Measurements from ENCODE around the gene NECAB3.
"Not testable (repeated sequence)": the region's sequence is repeated elsewhere in the genome, so short reads cannot be mapped to it uniquely, and the experiment has no call there.

NECAB3 gene

GRCh38 chr20:33651562-33652048 lies 22.6 kb downstream of the NECAB3 start:
- no peak overlapping the region for H3K4me3 ChIP-seq (ENCODE audit: low read depth, low read length)
- DNase-seq (ENCODE audit: low read depth), result no peak
- no peak for TF ChIP-seq CTCF (IDR thresholded peaks at IDR 0.05; ENCODE audit: low read depth, low read length, missing control alignments)

- DNase-seq (ENCODE audit: low read depth), result no peak
- no peak for TF ChIP-seq CTCF (IDR thresholded peaks at IDR 0.05; ENCODE audit: low read depth, low read length, missing control alignments)
- no peak overlapping the region for H3K4me3 ChIP-seq (ENCODE audit: low read depth, low read length)
Observed at GRCh38 chr20:33650753-33651561, 23.3 kb downstream of the NECAB3 start.

- no peak overlapping the region for H3K4me3 ChIP-seq (ENCODE audit: low read depth, low read length)
- no peak for DNase-seq (ENCODE audit: low read depth)
- TF ChIP-seq CTCF (IDR thresholded peaks at IDR 0.05; ENCODE audit: low read depth, low read length, missing control alignments), result no peak
Observed at GRCh38 chr20:33650111-33650752, 24.0 kb downstream of the NECAB3 start.

GRCh38 chr20:33649201-33649681 lies 25.0 kb downstream of the NECAB3 start:
- DNase-seq (ENCODE audit: low read depth), result no peak
- no peak overlapping the region for H3K4me3 ChIP-seq (ENCODE audit: low read depth, low read length)
- no peak for TF ChIP-seq CTCF (IDR thresholded peaks at IDR 0.05; ENCODE audit: low read depth, low read length, missing control alignments)

- no peak for DNase-seq (ENCODE audit: low read depth)
- H3K4me3 ChIP-seq (ENCODE audit: low read depth, low read length), result no peak overlapping the region
- no peak for TF ChIP-seq CTCF (IDR thresholded peaks at IDR 0.05; ENCODE audit: low read depth, low read length, missing control alignments)
Observed at GRCh38 chr20:33648396-33649004, 25.7 kb downstream of the NECAB3 start.

- DNase-seq (ENCODE audit: low read depth), result no peak
- H3K4me3 ChIP-seq (ENCODE audit: low read depth, low read length), result no peak overlapping the region
- no peak for TF ChIP-seq CTCF (IDR thresholded peaks at IDR 0.05; ENCODE audit: low read depth, low read length, missing control alignments)
Observed at GRCh38 chr20:33647603-33648395, 26.4 kb downstream of the NECAB3 start.

GRCh38 chr20:33646959-33647602 lies 27.1 kb downstream of the NECAB3 start:
- H3K4me3 ChIP-seq (ENCODE audit: low read depth, low read length); DNase-seq (ENCODE audit: low read depth): not testable (repeated sequence)
